Adrenal gland (tissue), 12 donors: ENCODE results near the gene SMCHD1. TPM values are rescaled to one million over a fixed set of nuclear protein-coding genes. Genes with fewer than 3 reads are reported as not detected.
A peak's percentile ranks its signal among the peaks of the same experiment; 100 is the strongest.

ENCODE experiments used
- DNase-seq, 7 donors: peaks; one replicate each; pipeline ENCODE4 v3.0.0-alpha.2; 2019 to 2020
- H3K27ac ChIP-seq, 5 donors: fragments of 200-600 bp; sonication (generic) in 4 of 5; 1 replicate in 3 of 5; 2 replicates in 2 of 5; pipeline versions ENCODE4 v1.5.1 to v1.8.0; 2016 to 2020; ENCODE audit warnings: mild to moderate bottlenecking in 1 of 5
- H3K27me3 ChIP-seq: fragments of 200-600 bp; 2 replicates; pipeline ENCODE4 v1.8.0; 2021
- H3K36me3 ChIP-seq, 2 donors: fragments of 200-600 bp; replicated peaks in 1 of 2; 1 replicate in 1 of 2; 2 replicates in 1 of 2; pipeline versions ENCODE4 v1.5.1 to v1.8.0; 2018 to 2022
- H3K4me1 ChIP-seq, 2 donors: fragments of 200-600 bp; replicated peaks in 1 of 2; 1 replicate in 1 of 2; 2 replicates in 1 of 2; pipeline versions ENCODE4 v1.5.1 to v1.8.0; 2018 to 2021
- H3K4me3 ChIP-seq, 4 donors: fragments of 200-600 bp; sonication (generic) in 3 of 4; one replicate each; pipeline ENCODE4 v1.5.1; 2016 to 2018
- H3K9me3 ChIP-seq, 3 donors: fragments of 200-600 bp; sonication (generic) in 1 of 3; replicated peaks in 1 of 3; 1 replicate in 2 of 3; 2 replicates in 1 of 3; pipeline versions ENCODE4 v1.5.1 to v1.8.0; 2016 to 2021
- CTCF ChIP-seq, 6 experiments: fragments of 450-650 bp in 4 of 6; fragments of 200-600 bp in 2 of 6; sonication (generic) in 1 of 6; IDR thresholded peaks; 1 replicate in 5 of 6; 2 replicates in 1 of 6; pipeline versions ENCODE4 v1.5.1 to v1.8.0; 2016 to 2021; ENCODE audit warnings: antibody characterized with exemption in 6 of 6, mild to moderate bottlenecking in 2 of 6, moderate library complexity in 1 of 6
- POLR2A ChIP-seq, 2 donors: fragments of 450-650 bp; IDR thresholded peaks; one replicate each; pipeline ENCODE4 v1.6.1; 2017; ENCODE audit warnings: antibody characterized with exemption in 2 of 2, mild to moderate bottlenecking in 2 of 2, moderate library complexity in 1 of 2
- WGBS, 4 donors: extraction: QIAGEN DNeasy Blood & Tissue Kit in 2 of 4; methylation state at CpG; one replicate each; pipeline versions ENCODE4 v1.1.5 to v1.1.7; 2013 to 2017; 5-methylcytosine and 5-hydroxymethylcytosine counted together
- intact Hi-C, 2 donors: fragments of 100-400 bp; cut with DNase I; formaldehyde crosslinking; loops; one replicate each; pipeline versions ENCODE4 v1.14.1 to v1.15.0; 2022 to 2023
- polyA plus RNA-seq, 3 donors: library from polyadenylated mRNA; stranded (reverse); fragments of 200-250 nt in 2 of 3; fragments of 350-450 nt in 1 of 3; fragmentation: Illumina TruSeq in 1 of 3; extraction: RNeasy Lipid Tissue Mini Kit (QIAGEN cat#74804) in 1 of 3; gene quantifications; one replicate each; pipeline ENCODE4 v1.2.3, GENCODE V29; 2013 to 2014
- total RNA-seq, 9 donors: library from RNA; depleted of rRNA in 4 of 9; stranded (reverse); fragments of >200 nt in 4 of 9; fragments of 120-200 nt in 1 of 9; fragmentation: NEBNext Ultra II Directional in 1 of 9; extraction: Animal tissue kit (Norgen Biotek cat#: 25700) in 1 of 9; gene quantifications; one replicate each; pipeline versions ENCODE4 v1.1.0 to v1.2.4, GENCODE V29; 2013 to 2023
- donor health status: healthy with polysubstance abuse.
- donor health status: Bipolar disorder and iron deficiency.
- donor health status: DM: yes; HTN: yes; CAD: no.
- donor health status: DM: no; HTN: no; CAD: no.
- donor health status: DM: no; HTN: no; CAD: no.
- donor health status: DM: yes; HTN: yes; CAD: no.

The SMCHD1 gene
- total and polyA plus RNA-seq, 12 donors = 5.3 to 77.1 (median 21.2) TPM

GRCh38 chr18:2625217-2625616, 30.3 kb upstream of the SMCHD1 start:
- H3K4me1 ChIP-seq = no peaks in the 10 kb centered on the region
- TF ChIP-seq CTCF (IDR thresholded peaks at IDR 0.05) (no peak), POLR2A (IDR thresholded peaks at IDR 0.05) (no peak)
- H3K27me3 ChIP-seq = no peaks in the 10 kb centered on the region
- no peaks in the 10 kb centered on the region for H3K9me3 ChIP-seq
- no peak for DNase-seq
- no peak overlapping the region for H3K27ac ChIP-seq
- no peaks in the 10 kb centered on the region for H3K36me3 ChIP-seq
- intact Hi-C loops = no loop called here
- H3K4me3 ChIP-seq = no peak overlapping the region
- 82 to 89% (median 86%) methylated on average over 5 of the region's 5 CpGs for WGBS, 4 donors

GRCh38 chr18:2627821-2628276, 27.7 kb upstream of the SMCHD1 start:
- no peak overlapping the region for H3K4me3 ChIP-seq
- 91 to 100% (median 96%) methylated on average over 1 of the region's 1 CpG for WGBS, 4 donors
- no peaks in the 10 kb centered on the region for H3K4me1 ChIP-seq
- H3K9me3 ChIP-seq = no peaks in the 10 kb centered on the region
- TF ChIP-seq POLR2A (IDR thresholded peaks at IDR 0.05) = no peak
- TF ChIP-seq CTCF (IDR thresholded peaks at IDR 0.05) = no peak
- no peaks in the 10 kb centered on the region for H3K36me3 ChIP-seq
- intact Hi-C loops = no loop called here
- no peaks in the 10 kb centered on the region for H3K27me3 ChIP-seq
- no peak overlapping the region for H3K27ac ChIP-seq
- no peak for DNase-seq

- Histone ChIP-seq H3K9me3 (no peaks in the 10 kb centered on the region), H3K27me3 (no peaks in the 10 kb centered on the region), H3K27ac (no peak overlapping the region), H3K36me3 (no peaks in the 10 kb centered on the region), H3K4me1 (no peaks in the 10 kb centered on the region), H3K4me3 (no peak overlapping the region)
- intact Hi-C loops = no loop called here
- DNase-seq = no peak
- TF ChIP-seq POLR2A (IDR thresholded peaks at IDR 0.05) (no peak), CTCF (IDR thresholded peaks at IDR 0.05) (no peak)
- 46 to 80% (median 77%) methylated on average over 2 of the region's 2 CpGs for WGBS, 4 donors
Observed at GRCh38 chr18:2629003-2629402, 26.5 kb upstream of the SMCHD1 start.

- Histone ChIP-seq H3K27ac (peak overlapping the region in 1 of 5 donors; percentile 64), H3K36me3 (no peaks in the 10 kb centered on the region), H3K27me3 (no peaks in the 10 kb centered on the region), H3K4me1 (peaks cover 0 to 8% of the 10 kb centered on the region in 2 donors), H3K9me3 (no peaks in the 10 kb centered on the region), H3K4me3 (no peak overlapping the region)
- no peak for TF ChIP-seq CTCF (IDR thresholded peaks at IDR 0.05)
- TF ChIP-seq POLR2A (IDR thresholded peaks at IDR 0.05) = no peak
- DNase-seq = no peak
- 50 to 76% (median 63%) methylated on average over 1 of the region's 1 CpG for WGBS, 4 donors
- intact Hi-C loops = no loop called here
Observed at GRCh38 chr18:2635586-2635985, 19.9 kb upstream of the SMCHD1 start.
